ENCODE measurements around the gene HAUS5. TPM values are rescaled to one million over a fixed set of nuclear protein-coding genes. Genes with fewer than 3 reads are reported as not detected.
"Not testable (repeated sequence)": the region's sequence is repeated elsewhere in the genome, so short reads cannot be mapped to it uniquely, and the experiment has no call there.

The HAUS5 gene
- polyA plus RNA-seq, 3 donors: 19.9 to 21.4 (median 21.4) TPM

- DNase-seq (ENCODE audit: low read depth in 3 of 3, low spot score in 2 of 3): no peak
These were observed 29.8 kb downstream of the HAUS5 start for GRCh38 chr19:35642312-35642711.

- DNase-seq (ENCODE audit: low read depth in 3 of 3, low spot score in 2 of 3): no peak
These were observed 30.3 kb downstream of the HAUS5 start for GRCh38 chr19:35642798-35643254.

- peak in 2 of 3 donors; percentile 73 to 79 for DNase-seq (ENCODE audit: low read depth in 3 of 3, low spot score in 2 of 3)
These were observed 31.0 kb downstream of the HAUS5 start for GRCh38 chr19:35643255-35644205.

GRCh38 chr19:35644206-35644986 lies 31.9 kb downstream of the HAUS5 start:
- DNase-seq (ENCODE audit: low read depth in 3 of 3, low spot score in 2 of 3): peak in 2 of 3 donors; percentile 40 to 66

- peak in 1 of 3 donors; percentile 14 for DNase-seq (ENCODE audit: low read depth in 3 of 3, low spot score in 2 of 3)
These were observed 32.6 kb downstream of the HAUS5 start for GRCh38 chr19:35644987-35645679.

GRCh38 chr19:35645680-35646511 lies 33.4 kb downstream of the HAUS5 start:
- DNase-seq (ENCODE audit: low read depth in 3 of 3, low spot score in 2 of 3): no peak

- peak; percentile 84 to 95 (median 85) for DNase-seq (ENCODE audit: low read depth in 3 of 3, low spot score in 2 of 3)
These were observed 35.8 kb downstream of the HAUS5 start, which contains the start of gene COX6B1 for GRCh38 chr19:35648017-35648961. Gene COX6B1, plus strand, starts transcription at chr19:35648323. Its CDS starts 2,921 bp downstream, at chr19:35651244.

- no peak for DNase-seq (ENCODE audit: low read depth in 3 of 3, low spot score in 2 of 3)
These were observed 38.0 kb downstream of the HAUS5 start for GRCh38 chr19:35650581-35650980.

GRCh38 chr19:35654828-35655227 lies 42.3 kb downstream of the HAUS5 start:
- DNase-seq (ENCODE audit: low read depth in 3 of 3, low spot score in 2 of 3): not testable (repeated sequence)

- no peak for DNase-seq (ENCODE audit: low read depth in 3 of 3, low spot score in 2 of 3)
These were observed 43.1 kb downstream of the HAUS5 start for GRCh38 chr19:35655600-35655999.

GRCh38 chr19:35656700-35657099 lies 44.2 kb downstream of the HAUS5 start:
- DNase-seq (ENCODE audit: low read depth in 3 of 3, low spot score in 2 of 3): no peak

- DNase-seq (ENCODE audit: low read depth in 3 of 3, low spot score in 2 of 3): no peak
These were observed 45.6 kb downstream of the HAUS5 start for GRCh38 chr19:35657904-35658700.

GRCh38 chr19:35661995-35662340 lies 49.4 kb downstream of the HAUS5 start:
- no peak for DNase-seq (ENCODE audit: low read depth in 3 of 3, low spot score in 2 of 3)

- no peak for DNase-seq (ENCODE audit: low read depth in 3 of 3, low spot score in 2 of 3)
These were observed 51.4 kb downstream of the HAUS5 start for GRCh38 chr19:35663981-35664380.

GRCh38 chr19:35665157-35665556 lies 52.6 kb downstream of the HAUS5 start:
- no peak for DNase-seq (ENCODE audit: low read depth in 3 of 3, low spot score in 2 of 3)

- no peak for DNase-seq (ENCODE audit: low read depth in 3 of 3, low spot score in 2 of 3)
These were observed 53.1 kb downstream of the HAUS5 start for GRCh38 chr19:35665604-35666003.

- DNase-seq (ENCODE audit: low read depth in 3 of 3, low spot score in 2 of 3): no peak
These were observed 53.8 kb downstream of the HAUS5 start, which contains the start of gene UPK1A for GRCh38 chr19:35666251-35666913. Gene UPK1A, plus strand, starts transcription at chr19:35666517. Its CDS starts 296 bp downstream, at chr19:35666813.

All from right renal cortex interstitium (tissue), 3 donors.